GM19035 (cell line): ENCODE data around the gene DCAF8L2.
"Not testable (repeated sequence)": the region's sequence is repeated elsewhere in the genome, so short reads cannot be mapped to it uniquely, and the experiment has no call there.

Source experiments
- ATAC-seq: cut with Tn5 transposase; IDR thresholded peaks from one replicate; pipeline ENCODE4 v1.9.1; 2021; ENCODE audit not compliant: unreplicated experiment

The DCAF8L2 gene

DNA sequence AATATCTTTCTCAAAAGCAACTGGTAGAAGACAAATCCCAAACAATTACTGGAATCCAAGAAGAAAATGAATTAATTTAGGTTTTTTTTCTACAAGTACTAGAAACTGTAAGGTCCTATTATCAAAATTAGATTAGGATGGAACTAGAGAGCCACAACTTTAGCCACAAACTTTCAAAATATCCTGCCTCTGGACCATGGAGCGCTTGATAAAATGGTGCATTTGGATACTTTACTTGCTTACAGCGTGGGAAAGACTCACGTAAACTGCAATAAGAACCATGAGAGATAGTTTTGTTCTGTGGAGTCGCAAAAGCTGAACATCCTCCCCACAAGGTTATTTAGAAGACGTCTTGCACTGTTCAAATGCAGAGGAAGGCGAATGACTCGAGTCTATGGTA lies at the start of gene DCAF8L2:
Gene DCAF8L2, plus strand, starts transcription at position 301 of the 400 bp plus-strand sequence. CDS start 156,552 bp downstream, outside the sequence.
- no peak for ATAC-seq

DNA sequence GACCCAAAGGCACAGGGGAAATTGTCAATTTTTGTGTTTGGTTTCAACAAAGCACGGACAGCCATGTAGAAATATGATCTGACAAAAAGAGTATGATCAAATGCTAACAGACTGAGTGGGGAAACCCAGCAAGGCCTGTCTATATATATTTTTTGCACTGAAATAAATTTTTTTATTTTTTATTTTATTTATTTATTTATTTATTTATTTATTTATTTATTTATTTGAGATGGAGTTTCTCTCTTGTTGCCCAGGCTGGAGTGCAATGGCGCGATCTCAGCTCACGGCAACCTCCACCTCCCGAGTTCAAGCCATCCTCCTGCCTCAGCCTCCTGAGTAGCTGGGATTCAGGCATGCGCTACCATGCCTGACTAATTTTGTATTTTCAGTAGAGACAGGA lies 49.0 kb upstream of the DCAF8L2 start:
- not testable (repeated sequence) for ATAC-seq

DNA sequence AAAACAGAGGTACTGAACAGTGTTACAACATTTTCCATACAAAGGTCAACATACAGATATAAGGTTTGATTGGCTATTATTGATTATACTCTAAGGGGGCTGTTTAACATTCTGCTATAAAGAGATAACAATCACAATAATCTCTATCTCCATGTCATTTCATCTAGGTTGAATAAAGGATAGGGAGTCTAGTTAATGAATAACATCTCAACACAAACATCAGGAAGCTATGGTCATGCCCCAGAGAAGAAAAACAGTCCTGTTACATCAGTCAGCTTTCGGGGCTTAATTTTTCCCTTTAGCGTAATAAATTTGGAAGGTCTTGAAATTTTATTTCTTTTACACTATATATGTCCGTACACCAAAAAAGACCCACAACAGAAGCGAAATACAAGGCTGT lies 41.5 kb upstream of the DCAF8L2 start:
- no peak for ATAC-seq

DNA sequence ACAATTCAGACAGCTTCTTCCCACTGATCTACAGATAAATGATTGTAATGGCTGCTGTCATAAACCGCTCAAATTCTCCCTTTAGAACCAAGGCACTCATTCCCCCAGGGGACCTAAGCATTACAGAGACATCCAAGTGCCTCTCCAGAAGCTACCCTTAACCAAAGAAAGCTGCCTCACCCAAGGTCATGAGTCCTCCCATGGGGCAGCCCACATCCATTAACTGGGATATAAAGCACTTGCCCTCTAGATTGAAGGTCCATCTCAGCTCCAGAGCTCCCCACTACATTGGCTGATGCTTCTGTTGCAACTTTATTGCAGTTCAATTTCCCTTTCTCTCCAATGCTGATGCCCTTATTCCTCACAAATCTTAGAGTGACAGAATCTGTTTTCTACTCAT lies 40.5 kb upstream of the DCAF8L2 start:
- ATAC-seq, result no peak

DNA sequence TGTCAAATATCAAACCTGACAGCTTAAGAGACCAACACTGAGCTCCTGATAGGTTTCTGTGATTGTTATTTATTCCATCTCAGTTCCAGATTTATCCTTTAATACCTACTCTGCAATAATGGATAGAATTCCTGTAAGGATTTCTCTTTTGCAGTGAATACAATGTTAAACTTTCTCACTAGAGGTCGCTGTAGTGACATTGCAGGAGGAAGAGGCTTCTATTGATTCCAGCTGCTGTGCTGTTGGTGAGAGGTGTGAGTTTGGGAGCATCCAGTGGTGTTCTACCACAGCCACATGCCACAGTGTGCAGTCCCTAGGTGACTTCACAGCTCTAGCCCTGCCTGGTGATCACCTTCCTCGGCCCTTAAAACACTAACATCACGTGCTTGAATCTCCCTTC lies 34.6 kb upstream of the DCAF8L2 start:
- no peak for ATAC-seq

DNA sequence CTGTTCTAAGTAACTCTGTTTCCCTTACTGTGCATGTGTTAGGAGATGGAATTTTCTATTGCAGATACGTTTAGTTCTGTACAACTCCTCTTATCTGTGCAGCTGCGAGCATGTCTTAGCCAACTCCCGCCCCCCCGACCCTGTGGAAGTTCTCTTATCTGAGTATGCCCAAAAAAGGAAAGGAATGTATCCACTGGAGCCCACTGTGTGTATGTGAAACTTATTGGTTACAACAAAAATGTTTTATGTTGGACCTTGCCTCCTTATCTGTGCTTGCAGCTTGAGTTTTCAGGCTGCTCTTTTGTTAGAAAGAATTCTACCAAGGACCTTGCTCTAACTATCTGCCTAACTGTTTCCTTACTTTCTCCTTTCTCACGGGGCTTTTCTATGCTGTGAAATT lies 24.2 kb upstream of the DCAF8L2 start:
- ATAC-seq, result no peak

DNA sequence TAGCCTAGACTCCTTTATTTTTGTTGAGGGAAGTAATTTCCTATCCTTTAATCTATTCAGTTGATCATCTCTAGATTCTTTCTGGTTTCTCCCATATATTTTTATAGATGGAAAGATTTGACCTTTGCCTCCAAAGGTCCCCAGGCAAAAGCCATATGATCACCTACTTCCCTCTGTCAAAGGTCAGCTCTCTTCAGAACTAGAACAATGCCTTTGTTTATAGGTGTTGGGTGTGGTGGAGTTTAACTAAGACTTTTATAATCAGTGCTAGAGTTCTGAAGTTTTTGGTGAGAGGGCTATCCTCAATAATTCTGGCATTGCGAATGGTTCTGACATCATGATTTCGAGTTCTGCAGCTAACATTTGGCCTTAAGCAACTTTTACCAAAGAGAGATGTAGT lies 19.0 kb upstream of the DCAF8L2 start:
- no peak for ATAC-seq

DNA sequence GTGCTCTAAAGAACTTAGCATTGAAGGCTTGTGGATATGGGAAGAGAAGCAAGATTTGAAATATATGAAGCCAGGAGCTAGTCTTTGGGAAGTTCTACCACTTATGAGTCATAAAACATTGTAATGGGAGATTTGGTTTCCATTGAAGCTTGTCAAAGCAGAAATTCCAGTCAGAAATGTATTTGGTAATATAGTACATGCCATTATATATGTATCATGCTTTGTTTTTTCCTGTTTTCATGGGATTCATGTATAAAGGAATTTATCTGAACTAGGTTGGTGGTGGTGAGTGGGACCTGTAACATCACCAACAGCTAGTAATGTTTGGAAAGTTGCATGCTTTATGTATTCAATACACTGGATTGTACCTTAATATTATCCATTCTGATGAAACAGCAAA lies 14.6 kb upstream of the DCAF8L2 start:
- no peak for ATAC-seq

DNA sequence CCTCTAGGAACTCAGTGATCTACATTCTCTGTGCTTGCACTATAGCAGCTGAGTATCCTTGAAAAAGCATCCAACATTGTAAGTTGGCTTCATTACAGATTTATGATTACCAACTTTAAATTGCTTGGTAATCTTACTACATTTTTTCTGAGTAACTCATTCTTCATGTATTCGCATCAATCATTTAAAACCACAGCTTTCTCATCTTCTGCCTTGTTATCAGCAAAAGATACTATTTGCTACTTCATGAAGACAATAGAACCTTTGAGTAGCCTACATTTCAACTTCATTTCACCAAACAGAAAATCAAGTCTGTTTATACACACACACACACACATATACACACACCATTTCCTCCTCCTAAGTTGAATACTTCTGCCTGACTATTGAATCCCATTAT lies 6.2 kb upstream of the DCAF8L2 start:
- no peak for ATAC-seq

DNA sequence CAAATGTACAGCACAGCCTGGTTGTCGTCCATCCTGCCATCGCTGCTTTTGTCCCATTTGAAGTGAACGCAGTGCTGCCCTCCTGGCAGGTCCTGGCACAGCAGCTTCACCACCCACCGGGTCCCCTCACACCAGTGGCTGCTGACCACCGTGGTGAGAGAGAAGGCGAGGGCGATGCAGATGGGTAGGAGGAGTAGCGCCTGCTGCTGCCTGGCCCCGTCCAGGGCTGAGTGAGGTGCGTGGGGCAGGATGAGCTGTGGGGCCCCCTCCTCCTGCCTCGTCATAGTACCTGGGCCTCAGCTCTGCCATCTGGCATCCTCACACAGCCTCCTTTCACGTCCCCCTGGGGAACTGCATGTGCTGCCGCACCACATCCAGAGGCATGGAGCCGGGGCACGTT lies 1.8 kb downstream of the DCAF8L2 start:
- no peak for ATAC-seq

DNA sequence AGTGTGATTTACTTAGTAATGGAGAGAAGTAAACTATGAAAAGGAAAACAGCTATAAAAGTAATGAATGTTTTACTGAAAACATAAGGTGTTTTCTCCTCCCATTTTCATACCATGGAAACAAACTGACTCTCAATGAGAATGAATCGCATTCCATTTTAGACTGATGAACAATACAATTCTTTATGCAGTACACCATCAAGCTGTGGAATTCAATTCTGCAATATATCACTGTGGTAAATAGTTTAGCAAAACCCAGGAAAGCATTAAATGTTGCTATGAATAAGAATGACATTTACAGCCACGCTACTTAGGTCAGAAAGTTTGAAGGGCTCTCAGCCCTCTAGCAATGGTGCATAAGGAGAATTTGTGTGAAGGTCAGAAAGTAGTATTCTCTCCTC lies 7.4 kb downstream of the DCAF8L2 start:
- ATAC-seq, result no peak

DNA sequence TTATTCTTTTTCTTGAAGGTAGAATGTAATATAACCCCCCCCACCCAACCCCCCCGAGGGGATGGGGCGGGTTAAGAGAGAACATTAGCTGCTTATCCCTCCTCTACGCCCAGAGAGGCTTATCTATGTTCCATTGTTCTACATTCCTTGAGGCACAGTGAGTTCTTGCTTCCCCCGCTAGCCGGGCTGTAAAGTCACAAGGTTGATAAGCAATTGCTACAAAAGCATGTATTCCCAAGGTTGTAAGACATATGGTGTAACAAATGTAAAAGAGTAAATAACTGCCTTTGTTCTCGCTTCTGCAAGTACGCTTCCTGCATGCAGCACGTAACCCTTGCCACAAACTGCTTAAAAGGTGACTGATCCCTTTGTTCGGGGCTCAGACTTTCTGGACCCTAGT lies 8.2 kb downstream of the DCAF8L2 start:
- ATAC-seq, result no peak

DNA sequence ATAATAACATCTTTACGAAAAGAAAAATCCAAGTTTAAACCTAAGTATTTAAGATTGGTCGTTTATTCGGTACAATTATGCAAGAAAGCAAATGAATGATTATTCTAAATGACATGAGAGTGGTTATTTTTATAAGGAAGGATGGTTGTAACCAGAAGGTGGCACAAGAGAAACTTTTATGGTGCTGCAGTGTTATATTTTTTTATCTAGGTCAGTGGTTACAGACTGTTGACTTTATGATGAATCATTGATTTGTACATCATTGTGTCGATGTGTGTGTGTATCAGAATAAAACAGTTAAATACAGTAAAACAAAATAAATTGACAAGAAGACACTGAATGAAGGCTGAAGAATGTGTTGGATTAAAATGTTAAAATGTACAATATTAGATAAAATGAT lies 9.8 kb downstream of the DCAF8L2 start:
- no peak for ATAC-seq

DNA sequence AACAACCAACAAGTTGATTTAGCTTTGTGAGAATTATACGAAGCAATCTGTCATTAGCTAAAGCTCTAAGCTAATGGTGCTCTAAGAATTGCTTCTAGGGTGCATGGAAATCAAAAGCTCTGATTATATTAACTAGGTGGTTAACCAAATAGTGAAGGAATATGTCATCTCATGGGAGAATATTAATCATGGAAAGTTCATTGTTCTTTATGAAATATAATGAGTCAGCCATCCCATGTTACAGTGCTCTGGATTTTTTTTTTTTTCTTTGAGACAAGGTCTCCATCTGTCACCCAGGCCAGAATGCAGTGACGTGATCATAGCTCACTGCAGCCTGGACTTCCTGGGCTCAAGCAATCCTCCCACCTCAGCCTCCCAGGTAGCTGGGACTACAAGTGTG lies 10.5 kb downstream of the DCAF8L2 start:
- no peak for ATAC-seq

DNA sequence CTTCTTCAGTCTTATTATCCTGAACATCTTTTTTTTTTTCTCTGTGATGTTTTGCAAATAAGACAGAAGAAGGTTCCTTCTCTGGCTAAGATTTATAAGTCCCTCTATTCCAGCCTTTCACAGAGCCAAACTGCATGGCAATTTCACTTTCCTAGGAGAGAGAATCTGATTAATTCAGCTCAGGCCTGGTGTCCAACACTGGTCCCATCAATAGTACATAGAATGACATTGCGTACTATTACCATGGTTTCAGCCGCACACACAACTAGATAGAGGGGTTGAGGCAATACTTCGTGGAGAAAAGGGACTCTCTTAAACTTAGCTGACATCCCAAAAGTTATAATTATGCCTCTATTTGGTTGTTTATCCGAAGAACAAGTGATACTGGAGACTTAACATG lies 18.5 kb downstream of the DCAF8L2 start:
- ATAC-seq, result no peak

DNA sequence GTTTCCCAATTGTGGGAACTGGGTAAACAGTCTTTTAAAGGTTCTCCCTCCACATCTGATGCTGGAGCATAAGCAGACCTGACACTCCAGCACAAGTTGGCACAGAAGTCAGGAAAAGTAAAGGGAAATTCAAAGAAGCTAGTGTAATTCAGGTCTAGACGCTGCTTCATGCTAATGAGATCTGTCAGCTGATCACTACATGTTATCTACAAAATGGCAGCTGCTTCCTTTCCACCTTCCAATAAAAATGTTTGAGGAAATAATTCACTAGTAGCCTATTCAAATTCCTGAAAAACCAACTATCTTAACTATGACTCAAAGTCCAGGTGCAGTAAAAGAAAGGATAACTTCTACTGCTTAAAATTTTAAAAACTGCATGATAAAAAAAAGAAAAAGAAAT lies 29.3 kb downstream of the DCAF8L2 start:
- no peak for ATAC-seq

DNA sequence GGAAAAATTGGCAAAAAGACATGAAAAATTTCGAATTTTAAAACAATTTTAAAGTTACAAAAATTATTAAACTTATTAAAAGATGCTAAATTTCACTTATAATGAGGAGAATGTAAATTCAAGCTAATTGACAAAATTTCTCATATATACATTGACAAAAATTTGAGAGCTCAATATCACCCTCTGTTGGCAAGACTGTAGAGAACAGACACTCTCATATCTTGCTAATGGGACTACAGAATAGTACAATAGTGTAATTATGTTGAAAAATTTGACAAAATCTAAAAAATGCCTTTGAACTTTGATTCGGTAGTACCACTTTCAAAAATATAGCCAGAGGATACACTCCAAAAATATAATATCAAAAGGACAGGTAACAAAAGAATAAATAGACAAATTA lies 29.8 kb downstream of the DCAF8L2 start:
- no peak for ATAC-seq

DNA sequence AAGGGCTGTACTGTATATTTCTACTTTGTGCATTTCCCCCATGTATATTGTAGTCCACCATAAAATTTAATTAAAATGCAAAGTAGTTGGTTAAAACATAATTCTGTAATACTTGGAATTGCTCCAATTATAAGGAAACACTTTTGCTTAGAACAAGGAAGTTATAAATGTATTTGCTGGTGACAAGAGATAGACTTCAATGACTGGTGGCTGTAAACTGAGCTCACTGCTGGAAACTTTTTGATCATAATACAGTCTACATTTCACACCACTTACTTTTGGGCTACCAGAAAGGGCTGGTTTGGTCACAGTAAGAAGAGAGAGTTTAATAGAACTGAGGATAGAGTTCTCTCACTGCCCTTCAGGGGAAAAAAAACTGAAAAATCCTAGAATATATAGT lies 32.7 kb downstream of the DCAF8L2 start:
- no peak for ATAC-seq

DNA sequence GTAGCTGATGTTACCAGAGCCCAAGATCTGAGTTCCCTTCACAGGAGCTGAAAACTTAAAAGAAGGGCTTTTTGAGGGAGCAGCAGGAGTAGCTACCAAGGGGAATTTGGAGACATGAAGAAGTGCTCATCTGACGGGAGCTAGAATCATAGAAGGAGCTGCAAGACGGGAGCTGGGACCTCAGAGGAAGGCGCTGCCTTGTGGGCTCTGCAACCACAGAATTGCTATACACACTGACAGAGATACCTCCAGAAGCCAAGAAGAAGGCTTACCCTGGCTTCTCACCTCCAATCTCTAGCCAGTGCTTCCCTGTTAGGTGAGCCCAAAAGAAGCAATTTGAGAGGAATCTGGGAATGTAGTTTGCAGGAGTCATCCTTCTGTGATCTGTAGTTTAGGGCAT lies 35.9 kb downstream of the DCAF8L2 start:
- no peak for ATAC-seq

DNA sequence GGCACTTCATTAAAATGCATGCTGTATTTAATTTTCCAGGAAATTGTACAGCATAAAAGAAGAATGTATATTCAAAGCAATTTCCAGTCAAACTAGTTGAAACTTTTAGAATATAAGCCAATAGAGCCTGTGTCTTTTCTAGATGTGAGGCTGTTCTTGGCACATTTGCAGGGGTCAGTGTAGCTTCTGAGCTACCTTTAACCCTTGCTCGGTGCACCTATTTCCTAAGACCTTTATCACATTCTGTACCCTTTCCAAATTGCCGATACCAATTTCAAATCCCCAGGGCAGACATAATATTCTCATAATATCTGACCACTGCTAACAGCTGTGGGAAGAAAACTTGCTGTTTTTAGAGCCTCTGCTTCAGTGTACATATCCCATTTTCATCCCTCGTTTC lies 43.2 kb downstream of the DCAF8L2 start:
- no peak for ATAC-seq

DNA sequence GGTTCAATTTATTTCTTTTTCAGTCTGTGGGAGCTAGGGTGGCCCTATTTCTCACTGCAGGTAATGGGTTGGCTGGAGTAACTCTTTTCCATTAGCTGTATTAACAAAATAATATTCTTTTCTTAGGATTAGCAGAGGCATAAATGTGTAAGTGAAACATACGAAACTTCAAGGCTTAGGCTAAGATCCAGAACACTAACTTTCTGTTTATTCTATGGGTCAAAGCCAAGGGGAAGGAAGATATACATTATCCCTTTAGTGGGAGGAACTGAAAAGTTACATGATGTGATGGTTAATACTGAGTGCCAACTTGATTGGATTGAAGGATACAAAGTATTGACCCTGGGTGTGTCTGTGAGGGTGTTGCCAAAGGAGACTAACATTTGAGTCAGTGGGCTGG lies 66.4 kb downstream of the DCAF8L2 start:
- no peak for ATAC-seq

DNA sequence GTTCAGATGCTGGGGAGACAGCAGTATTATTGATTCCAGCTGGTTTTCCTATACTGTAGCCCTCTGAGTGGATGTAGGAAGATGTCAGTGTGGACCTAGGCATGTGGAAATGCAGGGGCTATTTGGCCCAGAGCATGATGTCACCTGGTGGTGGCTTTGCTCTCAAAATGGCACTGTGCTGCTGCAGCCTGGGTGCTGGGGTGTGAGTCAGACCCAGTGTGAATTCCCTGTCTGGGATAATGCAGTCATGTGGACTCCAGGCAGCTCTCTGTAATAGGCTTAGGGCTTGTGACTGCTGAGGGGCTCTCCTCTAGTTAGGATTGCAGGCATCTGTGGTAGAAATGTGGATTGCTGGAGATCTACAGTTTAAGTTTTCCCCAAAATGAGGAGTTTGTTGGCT lies 70.7 kb downstream of the DCAF8L2 start:
- no peak for ATAC-seq

DNA sequence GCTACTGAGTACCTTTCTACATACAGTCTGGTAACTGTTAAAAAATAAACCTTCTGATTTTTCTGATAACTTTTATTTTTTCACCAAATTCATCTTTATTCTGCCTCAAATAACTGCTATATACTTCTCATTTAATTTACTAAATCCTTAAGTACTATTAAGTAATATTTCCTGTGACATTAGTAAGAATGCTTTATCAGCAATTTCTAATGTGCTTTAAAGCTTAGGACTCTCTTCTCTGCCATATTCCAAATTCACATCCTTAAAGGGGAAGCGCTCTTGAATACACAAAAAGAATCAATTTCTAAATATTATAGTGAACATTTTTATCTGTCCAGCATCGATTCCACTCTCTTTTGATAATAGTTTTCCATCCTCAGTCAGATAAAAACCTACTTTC lies 81.1 kb downstream of the DCAF8L2 start:
- no peak for ATAC-seq

DNA sequence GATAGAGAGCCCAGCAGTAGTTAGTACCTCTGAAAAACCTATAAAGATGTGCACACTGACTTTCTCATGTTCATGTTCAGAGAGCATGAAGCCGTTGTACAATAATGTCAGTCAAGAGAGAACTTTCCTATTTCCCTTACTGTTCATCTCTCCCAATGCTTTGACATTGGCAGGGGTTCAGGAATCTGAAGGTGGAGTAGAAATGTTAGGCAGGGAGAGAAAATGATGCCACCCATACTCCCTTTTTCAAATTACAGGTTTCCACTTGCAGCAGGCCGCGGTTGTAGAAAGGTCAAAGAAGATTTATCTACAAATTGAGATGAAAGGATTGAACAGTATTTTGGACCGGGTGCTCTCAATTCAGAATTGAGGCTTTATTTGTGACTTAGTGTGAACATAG lies 84.3 kb downstream of the DCAF8L2 start:
- no peak for ATAC-seq
